Adrenal gland (tissue), 12 donors: ENCODE data around the gene MED14. TPM values are rescaled to one million over a fixed set of nuclear protein-coding genes. Genes with fewer than 3 reads are reported as not detected.

Source experiments
- DNase-seq, 7 donors: peaks; one replicate each; pipeline ENCODE4 v3.0.0-alpha.2; 2019 to 2020
- H3K27ac ChIP-seq, 5 donors: fragments of 200-600 bp; sonication (generic) in 4 of 5; 1 replicate in 3 of 5; 2 replicates in 2 of 5; pipeline versions ENCODE4 v1.5.1 to v1.8.0; 2016 to 2020; ENCODE audit warnings: mild to moderate bottlenecking in 1 of 5
- H3K27me3 ChIP-seq: fragments of 200-600 bp; 2 replicates; pipeline ENCODE4 v1.8.0; 2021
- H3K36me3 ChIP-seq, 2 donors: fragments of 200-600 bp; replicated peaks in 1 of 2; 1 replicate in 1 of 2; 2 replicates in 1 of 2; pipeline versions ENCODE4 v1.5.1 to v1.8.0; 2018 to 2022
- H3K4me1 ChIP-seq, 2 donors: fragments of 200-600 bp; replicated peaks in 1 of 2; 1 replicate in 1 of 2; 2 replicates in 1 of 2; pipeline versions ENCODE4 v1.5.1 to v1.8.0; 2018 to 2021
- H3K4me3 ChIP-seq, 4 donors: fragments of 200-600 bp; sonication (generic) in 3 of 4; one replicate each; pipeline ENCODE4 v1.5.1; 2016 to 2018
- H3K9me3 ChIP-seq, 3 donors: fragments of 200-600 bp; sonication (generic) in 1 of 3; replicated peaks in 1 of 3; 1 replicate in 2 of 3; 2 replicates in 1 of 3; pipeline versions ENCODE4 v1.5.1 to v1.8.0; 2016 to 2021
- CTCF ChIP-seq, 6 experiments: fragments of 450-650 bp in 4 of 6; fragments of 200-600 bp in 2 of 6; sonication (generic) in 1 of 6; IDR thresholded peaks; 1 replicate in 5 of 6; 2 replicates in 1 of 6; pipeline versions ENCODE4 v1.5.1 to v1.8.0; 2016 to 2021; ENCODE audit warnings: antibody characterized with exemption in 6 of 6, mild to moderate bottlenecking in 2 of 6, moderate library complexity in 1 of 6
- POLR2A ChIP-seq, 2 donors: fragments of 450-650 bp; IDR thresholded peaks; one replicate each; pipeline ENCODE4 v1.6.1; 2017; ENCODE audit warnings: antibody characterized with exemption in 2 of 2, mild to moderate bottlenecking in 2 of 2, moderate library complexity in 1 of 2
- WGBS, 4 donors: extraction: QIAGEN DNeasy Blood & Tissue Kit in 2 of 4; methylation state at CpG; one replicate each; pipeline versions ENCODE4 v1.1.5 to v1.1.7; 2013 to 2017; 5-methylcytosine and 5-hydroxymethylcytosine counted together
- intact Hi-C, 2 donors: fragments of 100-400 bp; cut with DNase I; formaldehyde crosslinking; loops; one replicate each; pipeline versions ENCODE4 v1.14.1 to v1.15.0; 2022 to 2023
- polyA plus RNA-seq, 3 donors: library from polyadenylated mRNA; stranded (reverse); fragments of 200-250 nt in 2 of 3; fragments of 350-450 nt in 1 of 3; fragmentation: Illumina TruSeq in 1 of 3; extraction: RNeasy Lipid Tissue Mini Kit (QIAGEN cat#74804) in 1 of 3; gene quantifications; one replicate each; pipeline ENCODE4 v1.2.3, GENCODE V29; 2013 to 2014
- total RNA-seq, 9 donors: library from RNA; depleted of rRNA in 4 of 9; stranded (reverse); fragments of >200 nt in 4 of 9; fragments of 120-200 nt in 1 of 9; fragmentation: NEBNext Ultra II Directional in 1 of 9; extraction: Animal tissue kit (Norgen Biotek cat#: 25700) in 1 of 9; gene quantifications; one replicate each; pipeline versions ENCODE4 v1.1.0 to v1.2.4, GENCODE V29; 2013 to 2023
- donor health status: healthy with polysubstance abuse.
- donor health status: Bipolar disorder and iron deficiency.
- donor health status: DM: yes; HTN: yes; CAD: no.
- donor health status: DM: no; HTN: no; CAD: no.
- donor health status: DM: no; HTN: no; CAD: no.
- donor health status: DM: yes; HTN: yes; CAD: no.

MED14 gene
- total and polyA plus RNA-seq, 12 donors: 10.4 to 56.3 (median 29.6) TPM

GRCh38 chrX:40663880-40664630 lies 71.3 kb downstream of the MED14 start:
- DNase-seq: peak in 1 of 7 donors; percentile 9
- intact Hi-C loops: loop anchor here (10.0 kb wide), 1 partner anchor 131 kb away; no protein-coding TSS in a partner anchor

GRCh38 chrX:40663078-40663740 lies 72.1 kb downstream of the MED14 start:
- Histone ChIP-seq H3K36me3 (peaks cover 0 to 18% of the 10 kb centered on the region in 2 donors), H3K4me1 (no peaks in the 10 kb centered on the region), H3K27me3 (no peaks in the 10 kb centered on the region), H3K4me3 (no peak overlapping the region), H3K27ac (no peak overlapping the region), H3K9me3 (no peaks in the 10 kb centered on the region)
- no peak for DNase-seq
- WGBS, 4 donors: 89 to 95% (median 90%) methylated on average over 3 of the region's 3 CpGs
- intact Hi-C loops: loop anchor here (10.0 kb wide), 1 partner anchor 132 kb away; no protein-coding TSS in a partner anchor
- TF ChIP-seq POLR2A (IDR thresholded peaks at IDR 0.05): no peak
- no peak for TF ChIP-seq CTCF (IDR thresholded peaks at IDR 0.05)

More at GRCh38 chrX:40663880-40664630, 71.3 kb downstream of the MED14 start:
- H3K4me1 ChIP-seq: no peaks in the 10 kb centered on the region
- no peak overlapping the region for H3K4me3 ChIP-seq
- WGBS, 4 donors: 52 to 63% (median 58%) methylated on average over 6 of the region's 6 CpGs
- no peaks in the 10 kb centered on the region for H3K9me3 ChIP-seq
- no peaks in the 10 kb centered on the region for H3K27me3 ChIP-seq
- no peak overlapping the region for H3K27ac ChIP-seq
- TF ChIP-seq POLR2A (IDR thresholded peaks at IDR 0.05) (no peak), CTCF (IDR thresholded peaks at IDR 0.05) (peak in 3 of 6 experiments; percentile 19 to 36 (median 20))
- H3K36me3 ChIP-seq: peaks cover 0 to 18% of the 10 kb centered on the region in 2 donors

- Histone ChIP-seq H3K27me3 (no peaks in the 10 kb centered on the region), H3K36me3 (peaks cover 0 to 18% of the 10 kb centered on the region in 2 donors), H3K27ac (no peak overlapping the region), H3K4me1 (no peaks in the 10 kb centered on the region), H3K9me3 (no peaks in the 10 kb centered on the region), H3K4me3 (no peak overlapping the region)
- DNase-seq: no peak
- intact Hi-C loops: loop anchor here (10.0 kb wide), 1 partner anchor 133 kb away; no protein-coding TSS in a partner anchor
- 85 to 92% (median 92%) methylated on average over 2 of the region's 2 CpGs for WGBS, 4 donors
- no peak for TF ChIP-seq CTCF (IDR thresholded peaks at IDR 0.05)
- TF ChIP-seq POLR2A (IDR thresholded peaks at IDR 0.05): no peak
These were observed 73.9 kb downstream of the MED14 start for GRCh38 chrX:40661489-40661888.

GRCh38 chrX:40660381-40660780 lies 75.0 kb downstream of the MED14 start:
- H3K27ac ChIP-seq: no peak overlapping the region
- H3K4me1 ChIP-seq: no peaks in the 10 kb centered on the region
- peaks cover 0 to 18% of the 10 kb centered on the region in 2 donors for H3K36me3 ChIP-seq
- intact Hi-C loops: loop anchor here (10.0 kb wide), 1 partner anchor 134 kb away; no protein-coding TSS in a partner anchor
- no peaks in the 10 kb centered on the region for H3K9me3 ChIP-seq
- no peak overlapping the region for H3K4me3 ChIP-seq
- no peak for TF ChIP-seq POLR2A (IDR thresholded peaks at IDR 0.05)
- no peak for TF ChIP-seq CTCF (IDR thresholded peaks at IDR 0.05)
- no peak for DNase-seq
- no peaks in the 10 kb centered on the region for H3K27me3 ChIP-seq
- WGBS, 4 donors: 90 to 97% (median 94%) methylated on average over 5 of the region's 5 CpGs
